Measurements from ENCODE around the gene ADGRB2. TPM values are rescaled to one million over a fixed set of nuclear protein-coding genes. Genes with fewer than 3 reads are reported as not detected.
A peak's percentile ranks its signal among the peaks of the same experiment; 100 is the strongest.

The ADGRB2 gene
- total RNA-seq, 2 experiments from 2014 or later, result 1.6 to 1.7 TPM

DNA sequence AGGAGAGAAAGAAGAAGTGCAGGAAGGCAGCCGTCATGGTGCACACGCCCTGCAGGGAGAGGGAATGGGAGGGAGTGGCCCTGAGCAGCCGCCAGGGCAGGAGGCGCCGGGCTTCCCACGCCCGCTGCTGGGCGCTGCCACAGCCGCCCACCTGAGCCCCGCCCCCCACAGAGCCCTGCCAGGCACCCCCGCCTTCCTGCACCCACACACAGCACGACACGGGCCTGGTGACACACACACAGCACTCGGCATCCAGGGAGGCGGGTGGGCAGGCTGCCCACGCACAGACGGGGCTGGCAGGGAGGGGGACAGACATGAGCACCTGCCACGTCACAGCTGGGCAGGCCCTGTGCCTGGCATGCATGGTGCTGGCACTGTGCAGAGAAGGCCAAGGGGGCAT, 27.5 kb downstream of the ADGRB2 start:
- no peak overlapping the region for H3K4me3 Mint-ChIP-seq
- no peak overlapping the region for H3K27ac Mint-ChIP-seq
- ChIA-PET CTCF (interaction anchor here (1.1 to 3.0 kb wide), 2 partner anchors 9 to 11 kb away, joined by 3 to 13 read pairs; no protein-coding TSS in a partner anchor), POLR2A (no interaction called here)
- H3K27me3 Mint-ChIP-seq, result no peaks in the 10 kb centered on the region
- no peaks in the 10 kb centered on the region for H3K9me3 Mint-ChIP-seq
- peak; percentile 37 for DNase-seq
- H3K36me3 Mint-ChIP-seq, result no peaks in the 10 kb centered on the region
- H3K4me1 Mint-ChIP-seq (ENCODE audit: low read depth), result peaks cover 17% of the 10 kb centered on the region
- intact Hi-C loops (cut with micrococcal nuclease), result no loop called here

DNA sequence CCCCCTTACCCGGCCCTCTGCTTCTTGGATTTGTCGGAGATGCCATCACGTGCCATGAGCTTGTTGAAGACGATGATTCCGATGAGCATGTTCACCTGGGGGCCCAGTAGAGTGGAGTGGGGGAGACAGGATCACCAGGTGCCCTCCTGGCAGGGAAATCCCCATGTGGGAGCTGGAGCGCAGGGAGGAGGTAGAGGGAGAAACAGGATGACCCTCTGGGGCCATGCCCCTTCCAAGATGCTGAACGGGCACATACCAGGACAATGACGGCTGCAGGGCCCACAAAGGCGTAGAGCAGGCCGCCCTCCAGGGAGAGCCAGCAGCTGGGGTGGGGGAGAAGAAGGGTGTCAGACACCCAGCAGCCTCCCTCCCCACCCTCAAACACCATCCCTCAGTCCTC, 28.6 kb downstream of the ADGRB2 start:
- Mint-ChIP-seq H3K4me3 (no peak overlapping the region), H3K9me3 (no peaks in the 10 kb centered on the region), H3K36me3 (no peaks in the 10 kb centered on the region), H3K27ac (no peak overlapping the region), H3K27me3 (no peaks in the 10 kb centered on the region), H3K4me1 (ENCODE audit: low read depth) (peaks cover 17% of the 10 kb centered on the region)
- CTCF ChIA-PET, result interaction anchor here (1.1 to 3.0 kb wide), 3 partner anchors 10 to 72 kb away, joined by 3 to 13 read pairs (median 4); no protein-coding TSS in a partner anchor
- DNase-seq, result no peak
- POLR2A ChIA-PET, result no interaction called here
- intact Hi-C loops (cut with micrococcal nuclease), result no loop called here

DNA sequence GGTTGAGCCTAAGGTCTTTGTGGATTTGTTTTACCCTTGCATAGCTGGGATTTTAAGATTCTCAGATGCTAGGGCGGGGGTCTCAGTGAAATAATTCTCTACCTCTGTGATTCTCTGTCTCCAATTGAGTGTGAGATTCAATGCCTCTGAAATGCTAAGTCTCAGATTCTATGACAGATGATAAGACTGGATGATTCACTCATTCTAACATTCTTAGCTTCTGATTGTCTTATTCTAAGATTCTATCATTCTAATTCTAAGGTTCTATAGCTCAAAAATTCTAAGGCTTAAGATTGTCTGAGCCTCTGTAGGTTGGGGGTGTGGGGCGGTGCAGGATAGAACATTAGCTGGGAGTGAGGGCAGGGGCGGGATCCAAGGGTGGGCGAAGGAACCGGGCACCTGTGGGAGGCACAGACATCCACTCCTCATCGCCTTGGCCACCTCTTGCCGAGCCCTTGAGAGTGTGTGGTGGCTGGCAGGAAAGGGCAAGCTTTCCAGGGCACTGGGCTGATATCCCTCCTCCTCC, 29.5 kb downstream of the ADGRB2 start:
- Mint-ChIP-seq H3K9me3 (no peaks in the 10 kb centered on the region), H3K27me3 (no peaks in the 10 kb centered on the region), H3K36me3 (no peaks in the 10 kb centered on the region), H3K27ac (no peak overlapping the region), H3K4me1 (ENCODE audit: low read depth) (peaks cover 15% of the 10 kb centered on the region), H3K4me3 (no peak overlapping the region)
- CTCF ChIA-PET, result interaction anchor here (1.2 to 3.0 kb wide), 4 partner anchors 11 to 55 kb away, joined by 3 to 13 read pairs (median 5); no protein-coding TSS in a partner anchor
- intact Hi-C loops (cut with micrococcal nuclease), result no loop called here
- no peak for DNase-seq
- POLR2A ChIA-PET, result no interaction called here

DNA sequence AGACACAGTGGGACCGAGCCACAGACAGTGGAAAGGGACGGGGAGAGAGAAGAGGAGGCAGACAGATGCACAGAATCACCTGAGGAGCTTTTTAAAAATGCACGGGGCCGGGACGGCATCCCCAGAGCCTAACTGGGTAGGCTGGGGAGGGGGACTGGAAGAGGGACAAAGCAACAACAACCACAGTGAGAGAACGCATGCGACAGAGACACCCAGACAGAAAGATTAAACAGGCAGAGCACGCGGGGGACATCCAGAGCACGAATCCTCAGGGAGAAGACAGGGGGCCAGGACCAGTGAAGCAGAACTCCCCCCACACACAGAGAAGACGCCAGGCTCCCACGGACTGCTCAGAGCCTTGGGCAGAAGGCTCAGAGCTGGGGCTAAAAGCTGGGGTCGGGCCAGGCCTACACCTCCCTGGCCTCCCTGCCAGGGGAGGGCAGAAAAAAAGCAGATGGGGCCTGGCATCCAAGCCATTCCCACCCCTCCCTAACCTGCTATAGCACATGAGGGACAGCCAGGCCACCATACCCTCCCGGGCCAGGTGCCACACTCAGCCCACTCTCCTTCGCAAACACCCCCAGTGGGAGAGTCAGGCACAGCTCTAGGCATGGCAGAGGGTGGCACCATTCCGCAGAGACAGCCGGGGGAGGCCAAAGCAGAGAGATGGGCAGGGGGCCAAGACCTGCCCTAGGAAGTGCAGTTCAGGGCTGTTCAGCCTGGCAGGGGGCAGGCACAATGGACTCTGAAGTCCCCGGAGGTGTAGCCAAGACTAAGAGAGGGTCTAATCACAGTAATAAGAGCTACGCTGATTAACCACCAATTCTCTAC, 30.5 kb downstream of the ADGRB2 start:
- POLR2A ChIA-PET, result no interaction called here

DNA sequence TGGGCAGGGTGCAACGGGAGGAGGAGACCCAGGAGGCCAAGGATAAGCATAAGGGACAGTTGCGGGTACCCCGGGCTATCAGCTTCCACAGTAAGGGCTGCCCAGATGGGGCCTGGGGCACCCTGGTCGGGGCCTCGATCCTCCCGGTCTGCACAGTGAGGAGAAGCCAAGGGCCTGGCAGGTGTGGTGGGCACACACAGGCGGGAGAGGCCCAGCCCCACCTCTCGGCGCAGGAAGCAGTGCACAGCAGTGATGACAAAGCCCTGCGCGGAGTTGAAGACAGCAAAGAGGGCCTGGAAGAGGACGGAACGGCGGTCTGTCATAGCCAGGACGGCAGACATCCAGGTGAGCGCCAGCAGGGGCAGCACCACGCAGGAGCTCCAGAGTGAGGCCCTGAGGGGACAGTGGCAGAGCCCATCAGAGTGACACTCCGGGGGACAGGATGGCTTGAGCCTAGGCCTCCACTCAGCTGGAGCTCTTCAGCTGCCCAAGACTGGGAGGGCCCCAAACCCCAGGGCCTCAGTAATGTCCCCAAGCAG, 31.3 kb downstream of the ADGRB2 start:
- ChIA-PET CTCF (interaction anchor here (2.0 kb wide), 1 partner anchor 56 kb away, joined by 6 read pairs; no protein-coding TSS in a partner anchor), POLR2A (no interaction called here)
- Mint-ChIP-seq H3K27ac (no peak overlapping the region), H3K4me1 (ENCODE audit: low read depth) (peaks cover 11% of the 10 kb centered on the region), H3K4me3 (no peak overlapping the region), H3K36me3 (no peaks in the 10 kb centered on the region), H3K27me3 (no peaks in the 10 kb centered on the region), H3K9me3 (no peaks in the 10 kb centered on the region)
- DNase-seq, result no peak
- intact Hi-C loops (cut with micrococcal nuclease), result no loop called here

More for the DNA sequence above, 30.5 kb downstream of the ADGRB2 start:
- CTCF ChIA-PET, result interaction anchor here (1.2 to 3.0 kb wide), 4 partner anchors 12 to 56 kb away, joined by 3 to 13 read pairs (median 5); no protein-coding TSS in a partner anchor
- intact Hi-C loops (cut with micrococcal nuclease), result no loop called here
- Mint-ChIP-seq H3K27ac (no peak overlapping the region), H3K4me3 (no peak overlapping the region), H3K27me3 (no peaks in the 10 kb centered on the region), H3K4me1 (ENCODE audit: low read depth) (peaks cover 11% of the 10 kb centered on the region), H3K9me3 (no peaks in the 10 kb centered on the region), H3K36me3 (no peaks in the 10 kb centered on the region)
- no peak for DNase-seq

DNA sequence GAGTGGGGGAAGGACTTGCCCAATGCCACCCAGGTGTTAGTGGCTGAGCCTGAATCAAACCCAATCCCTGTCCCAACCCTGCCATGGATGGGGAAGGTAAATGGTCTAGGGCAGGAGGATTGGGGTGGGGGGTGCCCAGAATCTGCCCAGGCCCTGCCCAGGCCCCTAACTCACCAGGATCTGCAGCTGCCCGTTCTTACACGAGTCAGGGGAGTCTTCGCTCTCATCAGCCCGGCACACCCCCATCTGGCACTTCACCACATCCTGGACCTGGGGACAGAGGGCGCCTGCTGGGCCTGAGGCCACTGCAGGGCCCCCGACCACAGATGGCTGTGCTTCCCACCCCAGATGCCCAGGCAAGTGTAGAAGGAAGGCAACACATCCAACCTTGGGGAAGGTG, 31.8 kb downstream of the ADGRB2 start:
- POLR2A ChIA-PET, result no interaction called here
- Mint-ChIP-seq H3K36me3 (no peaks in the 10 kb centered on the region), H3K27ac (no peak overlapping the region), H3K4me3 (no peak overlapping the region), H3K4me1 (ENCODE audit: low read depth) (peaks cover 11% of the 10 kb centered on the region), H3K9me3 (no peaks in the 10 kb centered on the region), H3K27me3 (no peaks in the 10 kb centered on the region)
- intact Hi-C loops (cut with micrococcal nuclease), result no loop called here
- DNase-seq, result no peak
- CTCF ChIA-PET, result no interaction called here

DNA sequence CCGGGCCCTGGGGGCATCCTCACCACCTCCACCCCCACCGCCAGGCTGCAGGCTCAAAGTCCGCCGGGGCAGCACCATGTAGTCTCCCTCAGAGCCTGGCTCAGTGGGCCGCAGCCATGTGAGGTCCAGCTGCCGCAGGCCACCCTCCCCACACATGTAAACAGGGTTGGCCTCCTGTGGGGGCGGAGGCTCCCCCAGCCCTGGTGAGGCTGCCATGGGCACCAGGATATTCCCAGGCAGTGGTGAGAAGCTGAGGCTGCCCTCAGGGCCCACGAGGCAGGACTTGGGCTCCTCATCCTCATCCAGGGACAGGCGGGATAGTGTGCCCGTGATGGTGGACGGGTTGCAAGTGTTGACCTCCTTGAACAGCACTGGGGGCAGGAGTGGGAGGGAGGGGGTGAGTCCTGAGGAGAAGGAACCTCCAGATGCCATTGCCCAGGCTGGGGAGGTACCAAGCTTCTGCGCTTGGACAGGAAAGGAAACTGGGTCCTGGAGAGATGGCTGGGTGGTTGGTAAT, 33.0 kb downstream of the ADGRB2 start:
- Mint-ChIP-seq H3K4me3 (no peak overlapping the region), H3K4me1 (ENCODE audit: low read depth) (peaks cover 1% of the 10 kb centered on the region), H3K9me3 (no peaks in the 10 kb centered on the region), H3K36me3 (no peaks in the 10 kb centered on the region), H3K27me3 (no peaks in the 10 kb centered on the region), H3K27ac (no peak overlapping the region)
- intact Hi-C loops (cut with micrococcal nuclease), result no loop called here
- ChIA-PET POLR2A (no interaction called here), CTCF (interaction anchor here (1.1 kb wide), 1 partner anchor 32 kb away, joined by 3 read pairs; no protein-coding TSS in a partner anchor)
- no peak for DNase-seq

DNA sequence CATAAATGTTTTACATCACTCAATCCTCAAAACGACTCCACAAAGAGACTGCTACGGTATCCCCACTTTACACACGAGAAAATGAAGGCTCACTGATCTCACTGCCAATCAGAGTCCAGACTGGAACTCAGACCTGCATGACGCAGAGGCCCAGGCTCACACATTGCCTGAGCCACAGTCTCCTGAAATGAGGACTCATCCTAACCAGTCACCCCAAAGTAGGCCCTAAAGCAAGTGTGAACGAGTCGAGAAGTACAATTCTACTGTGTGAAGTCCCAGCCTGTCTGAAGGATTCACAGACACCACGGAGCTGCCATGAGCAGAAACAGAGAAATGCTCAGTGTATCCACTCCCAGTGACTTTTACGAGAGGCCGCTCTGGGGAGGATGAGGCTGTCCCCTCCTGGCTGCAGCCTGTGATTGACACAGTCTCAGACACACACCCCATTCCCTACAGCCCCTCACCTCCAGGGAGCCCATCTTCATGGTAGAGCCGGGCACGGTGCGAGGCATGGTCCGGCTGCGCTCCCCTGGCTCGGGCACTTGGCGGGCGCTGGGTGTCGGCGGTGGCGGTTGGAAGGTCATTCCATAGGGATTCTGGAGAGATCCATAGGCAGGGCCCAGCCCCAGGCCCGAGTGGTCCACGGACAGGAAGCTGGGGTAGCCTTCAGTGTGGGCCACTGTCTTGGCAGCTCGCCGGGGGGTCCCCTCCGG, 33.6 kb downstream of the ADGRB2 start:
- Mint-ChIP-seq H3K27ac (no peak overlapping the region), H3K4me3 (no peak overlapping the region), H3K27me3 (no peaks in the 10 kb centered on the region), H3K4me1 (ENCODE audit: low read depth) (no peaks in the 10 kb centered on the region), H3K36me3 (no peaks in the 10 kb centered on the region), H3K9me3 (no peaks in the 10 kb centered on the region)
- POLR2A ChIA-PET, result no interaction called here
- no peak for DNase-seq
- intact Hi-C loops (cut with micrococcal nuclease), result no loop called here
- CTCF ChIA-PET, result interaction anchor here (1.1 kb wide), 1 partner anchor 32 kb away, joined by 3 read pairs; no protein-coding TSS in a partner anchor

DNA sequence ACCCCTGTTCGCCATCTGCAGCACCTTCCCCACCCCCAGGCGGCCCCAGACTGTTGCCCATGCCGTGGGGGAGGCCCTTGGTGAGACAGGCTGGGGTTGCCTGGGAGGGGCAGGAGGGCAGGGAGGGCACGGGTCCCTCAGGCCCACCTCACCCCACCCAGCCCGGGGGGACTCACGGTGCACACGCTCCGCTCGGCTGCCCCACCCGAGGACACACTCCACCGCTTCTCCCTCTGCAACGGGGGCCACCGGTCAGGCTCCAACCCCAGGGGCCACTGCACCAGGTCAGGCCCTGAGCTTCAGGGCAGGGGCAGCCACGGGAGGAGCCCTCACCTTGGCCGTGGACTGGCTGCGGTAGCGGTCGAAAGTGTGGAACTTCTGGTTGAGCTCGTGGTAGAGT, 36.3 kb downstream of the ADGRB2 start:
- CTCF ChIA-PET, result interaction anchor here (1.3 kb wide), 1 partner anchor 14 kb away, joined by 3 read pairs; no protein-coding TSS in a partner anchor
- Mint-ChIP-seq H3K36me3 (no peaks in the 10 kb centered on the region), H3K4me3 (no peak overlapping the region), H3K4me1 (ENCODE audit: low read depth) (no peaks in the 10 kb centered on the region), H3K9me3 (no peaks in the 10 kb centered on the region), H3K27ac (no peak overlapping the region), H3K27me3 (no peaks in the 10 kb centered on the region)
- POLR2A ChIA-PET, result no interaction called here
- DNase-seq, result no peak
- intact Hi-C loops (cut with micrococcal nuclease), result no loop called here

DNA sequence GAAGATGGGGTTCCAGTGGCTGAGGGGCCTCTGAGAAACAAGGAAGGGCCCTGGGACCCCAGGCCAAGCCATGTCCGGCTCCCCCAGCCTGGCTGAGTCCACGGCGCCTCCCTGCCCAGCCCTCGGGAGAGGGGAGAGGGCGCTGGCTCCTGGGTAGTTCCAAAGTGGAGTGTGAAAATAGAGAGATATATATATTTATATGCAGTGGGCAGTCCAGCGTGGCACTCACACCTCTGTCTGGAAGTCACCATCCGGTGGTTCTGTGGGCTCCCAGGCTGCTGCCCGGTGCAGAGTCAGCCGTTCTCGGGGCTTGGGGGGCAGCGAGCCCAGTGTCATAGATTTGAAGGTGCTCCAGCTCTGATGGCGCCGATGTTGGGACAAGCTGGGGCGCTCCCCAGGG, 36.9 kb downstream of the ADGRB2 start:
- intact Hi-C loops (cut with micrococcal nuclease), result no loop called here
- Mint-ChIP-seq H3K9me3 (no peaks in the 10 kb centered on the region), H3K27me3 (peaks cover 4% of the 10 kb centered on the region), H3K36me3 (no peaks in the 10 kb centered on the region), H3K4me3 (no peak overlapping the region), H3K27ac (no peak overlapping the region), H3K4me1 (ENCODE audit: low read depth) (no peaks in the 10 kb centered on the region)
- DNase-seq, result no peak
- CTCF ChIA-PET, result interaction anchor here (0.7 kb wide), 1 partner anchor 52 kb away, joined by 3 read pairs; no protein-coding TSS in a partner anchor
- POLR2A ChIA-PET, result no interaction called here

DNA sequence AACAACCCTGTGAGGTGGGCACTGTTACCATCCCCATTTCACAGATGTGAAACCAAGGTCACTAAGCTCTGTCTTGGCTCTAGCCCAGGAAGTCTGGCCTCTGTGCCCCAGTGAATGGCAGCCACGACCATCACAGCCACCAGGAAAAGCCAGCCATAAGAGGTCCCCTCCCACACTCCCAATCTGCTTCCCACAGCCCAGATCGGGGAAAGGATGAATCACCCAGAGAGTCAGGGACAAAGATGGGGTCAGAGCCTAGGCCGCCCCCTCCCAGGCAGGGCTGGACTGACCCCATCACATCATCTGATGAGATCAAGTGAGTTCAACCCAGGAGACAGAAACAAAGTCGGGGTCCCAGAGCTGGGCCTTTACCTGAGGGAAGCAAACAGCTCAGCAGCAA, 37.4 kb downstream of the ADGRB2 start:
- intact Hi-C loops (cut with micrococcal nuclease), result no loop called here
- ChIA-PET CTCF (interaction anchor here (0.7 to 1.4 kb wide), 2 partner anchors 52 to 62 kb away, joined by 3 to 4 read pairs; no protein-coding TSS in a partner anchor), POLR2A (no interaction called here)
- DNase-seq, result no peak
- H3K27ac Mint-ChIP-seq, result no peak overlapping the region
- no peak overlapping the region for H3K4me3 Mint-ChIP-seq
- no peaks in the 10 kb centered on the region for H3K36me3 Mint-ChIP-seq
- H3K4me1 Mint-ChIP-seq (ENCODE audit: low read depth), result no peaks in the 10 kb centered on the region
- no peaks in the 10 kb centered on the region for H3K9me3 Mint-ChIP-seq
- H3K27me3 Mint-ChIP-seq, result peaks cover 5% of the 10 kb centered on the region

All from activated CD4-positive, alpha-beta memory T cell treated with anti-CD3 and anti-CD28 coated beads for 36 hours (primary cell).